Mesenteric fat pad (tissue), 1 donor: ENCODE results near the gene JPH2. TPM values are rescaled to one million over a fixed set of nuclear protein-coding genes. Genes with fewer than 3 reads are reported as not detected.
"Not testable (repeated sequence)": the region's sequence is repeated elsewhere in the genome, so short reads cannot be mapped to it uniquely, and the experiment has no call there.

ENCODE experiments used
- DNase-seq: peaks from one replicate; pipeline ENCODE4 v3.0.0-alpha.2; 2020; ENCODE audit warnings: low spot score
- total RNA-seq: library from RNA; stranded (reverse); fragmentation: NEBNext Ultra II Directional; extraction: Animal tissue kit (Norgen Biotek cat#: 25700); gene quantifications from one replicate; pipeline ENCODE4 v1.2.1, GENCODE V29; 2021
- donor health status: DM: yes; HTN: yes; CAD: no.

Gene JPH2
- total RNA-seq, 1 donor from 2014 or later = 5.6 TPM

DNA sequence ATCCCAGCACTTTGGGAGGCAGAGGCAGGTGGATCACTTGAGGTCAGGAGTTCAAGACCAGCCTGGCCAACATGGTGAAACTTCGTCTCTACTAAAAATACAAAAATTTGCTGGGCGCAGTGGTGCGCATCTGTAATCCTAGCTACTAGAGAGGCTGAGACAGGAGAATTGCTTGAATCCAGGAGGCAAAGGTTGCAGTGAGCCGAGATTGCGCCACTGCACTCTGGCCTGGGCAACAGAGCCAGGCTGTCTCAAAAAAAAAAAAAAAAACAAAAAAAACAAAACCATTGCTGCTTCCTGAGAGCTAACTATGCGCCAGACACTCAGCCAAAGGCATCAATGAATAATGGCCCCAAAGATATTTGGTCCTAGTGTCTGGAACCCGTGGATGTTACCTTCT is 57.7 kb downstream of the JPH2 start:
- DNase-seq = not testable (repeated sequence)

DNA sequence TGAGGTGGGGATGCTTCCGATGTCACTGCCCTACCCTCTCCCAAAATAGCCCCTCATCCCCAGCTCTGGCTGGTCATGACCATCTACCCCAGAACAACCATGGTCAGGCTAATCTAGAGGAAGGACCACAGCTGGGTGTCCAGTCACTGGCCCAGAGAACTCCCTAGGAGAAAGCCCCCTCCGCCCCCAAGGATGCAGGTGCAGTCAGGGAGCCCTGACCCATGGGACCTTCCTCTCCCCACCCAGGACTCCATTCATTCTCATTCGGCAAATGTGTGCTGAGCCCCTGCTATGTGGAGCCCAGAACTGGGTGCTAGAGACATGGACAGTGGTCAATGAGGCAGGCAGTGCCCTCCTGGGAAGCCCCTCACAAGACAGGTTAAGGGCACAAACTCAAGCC is 60.5 kb downstream of the JPH2 start:
- no peak for DNase-seq

DNA sequence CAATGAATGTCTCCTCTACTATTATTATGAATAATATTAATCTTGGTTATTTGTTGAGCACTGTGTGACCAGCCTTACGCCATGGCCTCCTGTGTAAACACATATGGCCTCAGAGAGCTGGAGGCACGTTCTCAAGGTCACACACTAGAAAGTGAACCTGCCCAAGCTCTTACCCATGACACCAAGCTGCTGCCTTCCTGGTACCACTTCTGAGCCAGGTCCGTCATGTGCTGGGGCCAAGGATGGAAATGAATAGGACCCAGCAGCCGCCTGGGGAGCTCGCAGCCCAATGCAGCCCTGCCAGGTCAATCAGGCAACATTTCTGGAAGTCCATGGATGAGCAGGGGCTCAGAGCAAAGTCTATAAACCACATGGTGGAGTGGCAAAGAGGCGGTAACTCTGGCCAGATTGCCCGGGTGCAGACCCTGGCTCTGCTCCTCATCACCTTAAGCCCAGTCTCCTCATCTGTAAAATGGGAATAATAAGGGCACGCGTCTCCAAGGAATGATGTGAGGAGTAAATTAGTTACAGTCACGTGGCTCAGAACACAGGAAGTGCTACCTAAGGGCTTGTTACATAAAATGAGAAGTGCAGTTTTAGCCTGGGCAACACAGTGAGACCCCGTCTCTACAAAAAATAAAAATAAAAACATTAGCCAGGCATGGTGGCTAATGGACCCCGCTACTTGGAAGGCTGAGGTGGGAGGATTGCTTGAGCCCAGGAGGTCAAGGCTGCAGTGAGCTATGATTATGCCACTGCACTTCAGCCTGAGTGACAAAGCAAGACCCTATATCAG is 61.5 kb downstream of the JPH2 start:
- no peak for DNase-seq

DNA sequence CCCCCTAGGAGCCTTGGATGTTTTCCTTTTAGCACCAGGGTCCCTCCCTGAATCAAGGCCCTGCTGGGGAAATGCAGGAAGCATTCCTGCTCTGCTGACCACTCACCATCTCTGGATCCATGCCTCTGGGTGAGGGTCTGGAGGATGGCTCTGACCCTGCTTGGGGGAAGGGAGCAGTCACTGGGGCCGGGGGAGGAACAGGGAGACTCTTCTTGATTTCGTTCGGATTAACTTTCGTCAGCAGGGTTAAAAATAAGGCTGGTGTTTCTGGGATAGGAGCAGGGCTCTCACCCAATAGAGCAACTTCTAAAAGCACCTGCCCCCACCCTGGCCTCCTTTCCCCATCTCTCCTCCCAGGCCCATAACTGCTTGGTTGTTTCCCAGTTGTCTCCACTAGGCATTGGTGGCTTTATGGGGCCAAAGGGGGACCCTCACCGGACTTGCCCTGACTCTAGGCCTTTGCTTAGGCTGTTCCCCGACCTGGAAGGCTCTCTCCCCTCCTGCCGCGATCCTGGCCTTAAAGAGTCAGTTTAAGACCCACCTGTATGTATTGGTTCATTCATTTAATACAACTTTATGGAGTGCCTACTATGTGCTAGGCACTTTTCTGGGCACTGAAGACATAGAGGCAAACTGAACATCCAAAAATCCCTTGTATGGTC is 63.0 kb downstream of the JPH2 start:
- DNase-seq = no peak

DNA sequence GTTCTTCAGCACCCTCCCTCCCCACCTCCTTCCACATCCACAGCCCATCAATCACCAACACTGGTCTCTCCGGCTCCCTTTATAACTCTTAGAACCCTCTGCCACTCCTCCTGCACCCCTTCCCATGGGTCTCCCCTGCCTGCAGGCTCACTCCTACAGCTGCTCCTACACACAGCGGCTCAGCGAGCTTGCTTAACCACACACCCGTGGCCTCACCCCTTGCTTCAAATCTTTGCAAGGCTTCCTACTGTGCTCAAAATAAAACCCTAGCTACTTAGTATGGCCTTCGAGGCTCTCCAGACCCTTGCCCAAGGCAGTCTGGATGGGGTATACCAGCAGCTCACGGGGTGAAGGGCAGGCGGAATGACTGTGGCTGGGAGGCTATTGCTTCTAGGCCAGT is 63.7 kb downstream of the JPH2 start:
- DNase-seq = no peak

DNA sequence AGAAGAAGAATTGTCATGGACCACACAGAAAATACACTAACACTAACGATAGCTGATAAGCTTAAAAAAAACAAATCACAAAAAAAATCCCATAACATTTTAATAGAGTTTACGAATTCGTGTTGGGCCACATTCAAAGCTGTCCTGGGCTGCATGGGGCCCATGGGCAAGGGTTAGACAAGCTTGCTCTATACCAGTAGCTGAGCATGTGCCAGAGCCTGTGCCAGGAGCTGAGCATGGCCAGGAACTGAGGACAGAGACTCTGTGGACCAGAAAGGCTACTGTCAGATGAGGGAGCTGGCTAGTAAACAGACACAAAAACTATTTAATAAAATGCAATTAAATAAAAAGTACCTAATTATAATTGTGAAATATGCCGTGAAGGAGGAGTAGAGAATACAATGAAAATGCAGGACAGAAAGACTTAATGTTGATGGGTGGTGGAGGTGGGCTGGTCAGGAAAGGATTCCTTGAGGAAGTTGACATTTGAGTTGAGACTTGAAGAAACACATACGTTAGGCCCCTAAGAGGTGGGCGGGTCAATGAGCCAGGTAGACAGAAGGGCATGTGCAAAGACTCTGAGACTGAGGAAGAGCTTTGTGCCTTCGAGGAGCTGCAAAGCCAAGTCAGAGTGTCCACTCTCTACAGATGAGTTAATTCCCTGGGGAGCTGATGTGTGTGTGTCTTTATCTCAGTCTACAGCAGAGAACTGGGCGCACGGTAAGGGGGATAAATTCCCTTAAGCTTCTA is 66.1 kb downstream of the JPH2 start:
- DNase-seq = no peak

DNA sequence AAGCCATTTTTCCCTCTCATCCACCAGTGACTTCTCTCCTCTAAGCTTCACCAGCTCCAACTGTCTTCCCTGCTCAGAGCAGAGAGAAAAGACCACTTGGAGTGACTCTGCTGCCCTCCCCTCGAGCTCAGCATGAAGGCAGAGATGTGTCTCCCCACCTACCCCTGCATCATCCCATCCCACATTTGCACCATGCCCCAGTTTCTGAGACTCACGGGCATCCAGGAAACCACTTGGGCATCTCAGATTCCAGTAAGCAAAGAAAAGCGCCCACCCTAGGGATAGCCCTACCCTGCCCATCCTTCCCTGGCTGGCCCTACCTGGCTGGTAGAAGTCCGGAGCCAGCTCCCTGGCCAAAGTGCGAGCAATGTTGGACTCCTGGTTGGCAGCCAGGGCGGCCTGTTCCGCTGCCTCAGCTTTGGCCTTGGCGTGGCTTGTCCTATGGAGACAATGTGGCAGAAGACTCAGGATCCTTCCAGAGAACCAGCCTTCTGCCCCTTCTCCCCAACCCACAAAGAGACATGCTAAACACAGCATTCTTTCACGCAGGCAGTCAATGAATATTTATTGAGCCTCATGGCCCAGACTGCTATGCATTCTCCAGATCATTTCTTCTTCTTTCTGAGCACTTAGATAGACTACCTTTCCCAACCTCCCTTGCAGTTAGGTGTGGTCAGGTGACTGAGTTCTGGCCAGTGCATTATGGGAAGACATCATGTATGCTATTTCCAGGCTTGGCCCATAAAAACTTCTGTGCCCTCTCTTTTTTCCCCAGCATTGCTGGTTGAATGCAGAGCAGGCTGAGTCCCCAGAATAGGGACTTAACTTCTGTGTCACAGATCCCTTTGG is 68.6 kb downstream of the JPH2 start:
- no peak for DNase-seq

DNA sequence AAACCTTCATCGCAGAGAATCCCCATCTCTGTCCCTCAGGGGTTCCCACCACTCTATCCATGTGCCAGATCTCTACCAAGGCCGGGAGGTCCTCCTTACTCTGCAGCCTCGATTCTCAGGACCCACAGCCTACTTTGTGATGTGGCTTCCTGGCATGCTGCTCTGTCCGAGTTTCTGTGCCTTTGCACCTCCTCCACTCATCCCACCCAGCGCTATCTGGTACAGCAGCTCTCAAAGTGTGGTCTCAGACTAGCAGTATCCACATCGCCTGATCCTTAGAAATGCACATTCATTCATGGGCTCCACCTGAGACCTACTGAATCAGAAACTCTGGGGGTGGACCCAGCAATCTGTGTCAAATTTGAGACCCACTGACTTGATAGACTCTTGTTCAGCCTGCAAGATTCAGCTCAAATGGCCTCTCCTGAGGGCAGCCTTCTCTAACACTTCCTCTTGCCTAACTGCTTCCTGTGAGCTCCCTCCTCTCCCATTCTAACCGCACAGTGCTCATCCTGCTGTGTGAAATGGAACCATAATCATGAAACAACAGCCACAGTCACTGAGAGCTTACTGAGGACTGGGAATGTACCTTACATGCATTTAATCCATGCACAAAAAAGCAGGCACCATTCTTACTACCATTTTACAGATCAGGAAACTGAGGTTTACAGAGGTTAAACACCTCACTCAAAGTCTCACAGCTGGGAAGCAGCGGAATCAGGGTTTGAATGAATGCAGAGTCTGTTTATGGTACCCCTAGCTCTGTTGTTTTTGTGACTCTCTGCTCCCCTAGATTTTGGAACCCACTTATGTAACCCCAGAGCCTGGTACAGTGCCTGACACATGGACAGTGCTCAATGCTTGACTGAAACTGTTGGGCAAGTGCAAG is 69.4 kb downstream of the JPH2 start:
- no peak for DNase-seq

DNA sequence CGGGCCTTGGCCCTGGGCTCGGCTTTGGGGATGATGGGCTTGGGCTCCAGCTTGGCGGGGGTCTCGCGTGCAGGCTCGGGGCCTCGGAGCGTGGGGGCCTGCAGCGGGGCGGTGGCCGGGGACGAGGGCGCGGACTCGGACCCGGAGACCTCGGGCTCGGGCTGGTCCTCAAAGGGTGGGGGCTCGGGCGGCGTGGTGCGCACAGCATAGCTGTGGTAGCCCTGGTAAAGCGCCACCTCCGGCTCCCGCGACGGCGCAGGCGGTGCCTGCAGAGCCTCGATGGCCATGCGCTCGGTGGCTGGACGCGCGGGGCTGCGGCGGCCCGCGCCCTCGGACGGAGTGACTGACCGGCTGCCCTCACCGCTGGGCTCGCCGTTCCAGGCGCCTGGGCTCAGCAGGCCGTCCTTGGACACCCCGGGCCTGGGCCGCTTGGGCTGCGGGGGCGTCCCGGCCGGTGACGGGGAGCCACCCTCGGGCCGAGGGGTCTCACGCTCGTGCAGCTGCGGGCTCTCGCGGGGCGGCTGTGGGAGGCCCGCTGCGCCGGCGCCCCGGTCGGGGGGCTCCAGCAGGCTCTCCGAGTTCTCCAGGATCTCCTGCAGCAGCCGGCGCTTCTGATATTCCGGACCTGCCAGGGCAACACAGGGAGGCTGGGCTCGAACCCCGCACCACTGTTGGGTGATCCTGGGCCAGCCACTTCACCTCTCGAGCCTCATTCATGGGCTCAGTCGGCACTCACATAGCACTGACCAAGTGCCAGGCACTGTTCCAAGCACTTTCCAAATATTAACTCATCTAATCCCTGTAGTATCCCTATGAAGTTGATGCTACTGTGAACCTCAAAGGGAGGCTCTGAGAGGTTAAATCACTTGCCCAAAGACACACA is 71.0 kb downstream of the JPH2 start:
- DNase-seq = no peak

DNA sequence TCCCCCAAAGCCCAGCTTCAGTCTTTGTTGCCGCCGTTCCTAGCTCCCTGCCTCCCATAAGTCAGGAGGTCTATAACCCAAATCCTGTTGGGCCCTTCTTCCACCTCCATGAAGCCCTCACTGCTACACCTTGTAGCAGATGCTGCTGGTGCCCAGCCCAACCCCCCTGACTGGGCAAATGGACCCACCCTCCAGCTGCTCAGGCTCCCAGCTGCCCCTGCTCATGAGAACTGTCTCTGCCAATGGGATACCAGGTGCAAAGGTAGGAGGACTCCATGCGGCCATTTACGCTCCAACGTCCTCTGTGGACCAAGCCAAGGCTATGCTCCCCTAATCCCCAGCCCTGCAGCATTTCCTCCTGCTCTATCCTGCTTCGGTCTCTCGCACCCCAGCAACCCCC is 71.8 kb downstream of the JPH2 start:
- no peak for DNase-seq

DNA sequence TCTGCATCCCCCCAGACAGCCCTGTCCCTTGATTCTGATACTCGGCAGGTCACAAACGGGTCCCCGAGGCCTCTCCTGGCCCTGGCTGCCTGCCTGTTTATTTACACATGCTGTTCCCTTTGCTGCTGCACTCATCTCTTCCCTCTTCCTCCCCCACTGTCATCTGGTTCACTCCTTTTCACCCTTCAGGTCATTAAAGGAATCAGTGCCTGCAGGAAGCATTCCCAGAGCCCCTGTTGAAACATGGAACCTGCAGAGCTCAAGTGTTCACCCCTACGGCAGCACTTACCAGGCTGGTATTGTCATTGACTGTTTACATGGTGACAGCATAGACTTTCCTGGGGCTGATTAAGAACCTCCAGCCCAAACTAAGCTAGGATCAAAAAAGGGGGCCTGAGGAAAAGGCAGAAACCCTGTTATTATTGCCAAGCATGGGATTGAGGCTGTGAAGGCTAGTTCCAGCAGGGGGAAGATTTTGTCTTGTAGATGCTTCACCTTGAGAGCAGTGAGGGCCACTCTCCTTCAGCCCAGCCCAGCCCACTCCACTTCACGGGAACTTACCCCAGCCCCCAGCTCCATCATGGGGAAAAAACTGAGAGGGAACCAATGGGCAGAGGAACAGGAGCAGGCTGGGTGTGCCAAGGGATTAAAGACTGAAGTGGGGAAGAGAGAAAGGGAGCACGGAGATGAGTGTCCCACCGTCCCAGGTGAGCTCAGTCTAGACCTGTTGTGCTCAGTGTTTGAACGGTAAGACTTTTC is 73.2 kb downstream of the JPH2 start:
- DNase-seq = no peak

DNA sequence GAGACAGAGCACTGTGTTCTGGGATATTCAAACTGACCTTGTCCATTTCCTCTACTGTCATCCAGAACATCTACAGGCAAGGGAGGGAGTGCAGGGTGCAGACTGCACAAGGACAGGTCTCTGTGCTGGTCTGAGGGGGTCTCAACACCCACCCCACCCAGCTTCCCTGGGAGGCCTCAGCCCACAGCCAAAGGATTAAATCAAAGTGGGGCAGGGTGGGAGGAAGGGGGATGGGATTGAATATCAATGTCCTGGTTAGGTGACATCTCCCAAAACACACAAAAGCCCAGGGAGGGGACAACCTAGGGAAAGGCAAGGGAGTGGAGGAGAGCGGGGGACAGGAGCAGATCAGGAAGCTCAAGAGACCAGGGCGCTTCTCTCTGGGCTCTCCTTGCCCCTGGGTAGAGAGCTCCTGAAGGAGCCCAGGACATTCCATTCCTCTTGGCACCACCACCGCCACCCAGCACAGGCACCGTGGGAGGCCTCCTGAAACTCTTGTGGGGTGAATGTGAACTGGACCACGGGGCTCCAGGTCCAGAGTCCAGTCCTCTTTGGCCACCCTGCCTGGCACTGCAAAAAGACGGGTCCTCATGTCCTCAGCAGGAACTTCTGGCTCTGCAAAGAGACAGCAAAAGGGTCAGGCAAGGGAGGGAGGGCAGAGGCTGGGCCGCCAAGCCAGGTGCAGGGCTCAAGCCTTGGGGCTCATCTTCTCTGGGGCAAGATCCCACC is 73.9 kb downstream of the JPH2 start:
- no peak for DNase-seq

DNA sequence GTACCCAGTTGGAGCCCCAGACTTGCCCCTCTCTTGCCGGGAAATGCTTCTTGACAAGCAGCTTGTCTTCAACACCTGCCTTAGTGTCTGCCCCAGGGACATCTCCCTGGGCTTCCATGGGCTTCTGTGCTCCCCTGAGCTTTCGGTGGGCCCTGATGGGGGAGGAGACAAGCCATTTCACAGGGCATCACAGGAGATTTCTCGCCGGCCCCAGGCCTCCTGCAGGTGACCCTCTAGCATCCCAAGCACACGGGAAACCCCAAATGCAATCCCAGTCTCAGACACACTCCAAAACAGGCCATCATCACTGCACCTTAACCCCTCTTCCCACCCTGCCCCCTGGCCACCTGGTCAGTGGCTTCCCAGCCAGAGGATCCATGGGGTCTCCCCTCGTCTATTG is 74.5 kb downstream of the JPH2 start:
- DNase-seq = no peak

DNA sequence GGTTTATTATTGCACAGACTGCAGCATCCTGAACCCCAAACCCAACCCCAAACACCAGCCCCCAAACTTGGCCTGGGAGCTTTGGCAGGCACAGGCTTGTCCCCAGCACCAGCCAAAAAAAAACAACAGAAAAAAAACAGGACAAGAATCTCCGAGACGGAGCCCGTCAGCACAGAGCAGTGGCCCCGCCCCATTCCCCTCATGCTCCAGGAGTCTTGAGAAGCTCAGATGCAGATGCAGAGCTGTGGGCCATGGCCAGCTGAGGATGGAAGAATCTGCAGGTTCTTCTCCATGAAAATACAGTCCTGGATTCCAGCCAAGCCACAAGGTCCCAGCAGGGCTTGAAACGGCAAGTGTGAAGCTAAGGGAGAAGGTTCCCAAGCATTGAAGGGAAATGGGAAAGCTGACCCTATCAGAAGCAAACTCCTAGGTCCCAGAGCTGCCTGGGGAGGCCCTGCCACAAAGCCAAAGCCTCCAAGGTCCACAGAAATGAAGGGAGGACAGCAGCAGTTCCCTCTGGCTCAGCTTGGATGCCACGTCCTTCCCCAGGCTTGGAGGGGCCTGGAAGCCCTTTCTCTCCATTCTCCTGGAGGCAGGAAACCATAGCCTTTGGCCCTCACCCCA is 75.2 kb downstream of the JPH2 start:
- no peak for DNase-seq

DNA sequence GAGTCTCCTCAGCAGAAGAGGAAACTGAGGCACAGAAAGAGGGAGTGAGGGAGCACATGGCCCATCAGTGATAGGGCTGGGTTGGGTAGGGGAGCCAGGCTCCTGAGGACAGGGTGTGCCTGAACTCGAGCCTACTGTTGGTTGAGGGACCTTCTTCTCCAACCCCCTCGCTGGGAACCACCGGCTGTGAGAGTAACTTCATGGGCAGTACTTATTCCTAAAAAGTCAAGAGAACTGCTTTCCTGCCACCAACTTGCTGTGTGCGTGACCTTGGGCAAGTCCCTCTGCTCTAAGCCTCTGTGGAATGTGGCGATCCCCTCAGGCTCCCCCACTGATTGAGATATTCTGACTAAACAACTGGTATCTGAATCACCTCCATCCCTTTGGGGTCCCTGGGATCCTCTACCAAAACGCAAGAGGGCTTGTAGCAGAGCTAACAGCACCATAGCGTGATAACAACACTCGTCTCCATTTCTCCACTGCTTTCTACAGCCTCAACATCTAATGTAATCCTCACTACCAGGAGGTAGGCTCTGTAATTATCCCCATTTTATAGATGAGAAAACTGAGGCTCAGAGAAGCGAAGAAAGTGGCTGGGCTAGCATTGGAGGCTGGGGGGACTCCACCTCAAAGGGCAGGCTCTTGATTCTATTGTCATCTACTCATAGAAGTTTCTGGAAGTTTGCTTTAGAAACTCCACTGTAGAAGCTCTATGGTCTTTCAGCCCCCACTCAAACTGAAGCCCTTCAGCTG is 76.0 kb downstream of the JPH2 start:
- DNase-seq = no peak

DNA sequence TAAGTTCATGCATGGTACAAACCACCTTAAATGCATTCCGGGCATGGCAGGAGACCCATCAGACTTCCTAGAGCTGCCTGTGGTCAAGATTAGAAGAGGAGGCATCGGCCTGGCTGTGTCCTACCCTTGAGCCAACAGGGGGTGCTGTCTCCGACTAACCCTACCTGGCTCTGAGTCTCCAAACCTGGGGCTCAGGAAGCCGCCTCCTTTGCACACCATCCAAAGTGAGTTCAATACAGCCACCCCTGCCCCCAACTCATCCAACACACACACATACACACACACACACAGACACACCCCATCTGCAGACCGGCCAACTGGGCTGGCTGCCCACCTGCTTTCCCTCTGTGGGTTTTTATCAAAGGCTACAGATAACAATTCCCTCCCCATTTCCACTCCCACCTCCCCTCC is 77.0 kb downstream of the JPH2 start:
- no peak for DNase-seq

DNA sequence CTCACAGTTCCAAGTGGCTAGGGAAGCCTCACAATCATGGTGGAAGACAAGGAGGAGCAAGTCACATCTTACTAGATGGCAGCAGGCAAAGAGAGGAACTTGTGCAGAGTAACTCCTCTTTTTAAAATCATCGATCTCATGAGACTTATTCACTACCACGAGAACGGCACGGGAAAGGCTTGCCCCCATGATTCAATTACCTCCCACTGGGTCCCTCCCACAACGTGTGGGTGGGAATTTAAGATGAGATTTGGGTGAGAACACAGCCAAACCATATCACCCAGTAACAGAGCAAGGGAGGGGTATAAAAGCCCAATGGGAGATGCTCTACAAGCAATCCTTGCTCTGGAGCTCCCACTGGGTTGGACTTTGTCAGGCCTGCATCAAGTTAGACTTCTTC is 80.4 kb downstream of the JPH2 start:
- no peak for DNase-seq
